Kidney epithelial cell (primary cell): Measurements from ENCODE around the gene SUSD2. TPM values are rescaled to one million over a fixed set of nuclear protein-coding genes. Genes with fewer than 3 reads are reported as not detected.

Source experiments
- DNase-seq: peaks from one replicate; pipeline ENCODE4 v3.0.0-alpha.2; 2010; ENCODE audit warnings: low read depth
- H3K27me3 ChIP-seq: 2 replicates; pipeline ENCODE4 v1.6.0; 2011; ENCODE audit warnings: low read length; ENCODE audit not compliant: control insufficient read depth, insufficient read depth
- H3K36me3 ChIP-seq: 2 replicates; pipeline ENCODE4 v1.5.1; 2011; ENCODE audit warnings: low read length; ENCODE audit not compliant: control insufficient read depth, insufficient read depth
- H3K4me3 ChIP-seq: 2 replicates; pipeline ENCODE4 v1.5.1; 2011; ENCODE audit warnings: low read depth, mild to moderate bottlenecking, control low read depth, low read length
- CTCF ChIP-seq: IDR thresholded peaks from 2 replicates; pipeline ENCODE4 v1.5.1; 2011; ENCODE audit warnings: mild to moderate bottlenecking, moderate library complexity, low read length, control low read depth, inconsistent platforms; ENCODE audit not compliant: insufficient read depth, poor library complexity, severe bottlenecking
- total RNA-seq: library from RNA; depleted of rRNA; stranded (reverse); fragments of >200 nt; gene quantifications from 2 replicates; pipeline ENCODE4 v1.2.3, GENCODE V29; 2015

The SUSD2 gene
- total RNA-seq, 1 donor from 2014 or later = 0.17 TPM

GRCh38 chr22:24231706-24232105 lies 50.4 kb downstream of the SUSD2 start:
- TF ChIP-seq CTCF = no peak
- DNase-seq = no peak
- no peak overlapping the region for H3K4me3 ChIP-seq
- H3K27me3 ChIP-seq = no peaks in the 10 kb centered on the region
- H3K36me3 ChIP-seq = no peaks in the 10 kb centered on the region

- Histone ChIP-seq H3K4me3 (no peak overlapping the region), H3K36me3 (no peaks in the 10 kb centered on the region), H3K27me3 (no peaks in the 10 kb centered on the region)
- no peak for TF ChIP-seq CTCF
- DNase-seq = no peak
Observed at GRCh38 chr22:24232124-24232523, 50.8 kb downstream of the SUSD2 start.

- Histone ChIP-seq H3K27me3 (no peaks in the 10 kb centered on the region), H3K36me3 (no peaks in the 10 kb centered on the region), H3K4me3 (no peak overlapping the region)
- TF ChIP-seq CTCF = no peak
- DNase-seq = no peak
Observed at GRCh38 chr22:24232725-24233124, 51.4 kb downstream of the SUSD2 start.

GRCh38 chr22:24233235-24233634 lies 51.9 kb downstream of the SUSD2 start:
- DNase-seq = no peak
- H3K36me3 ChIP-seq = no peaks in the 10 kb centered on the region
- no peak for TF ChIP-seq CTCF
- no peak overlapping the region for H3K4me3 ChIP-seq
- no peaks in the 10 kb centered on the region for H3K27me3 ChIP-seq

- Histone ChIP-seq H3K27me3 (no peaks in the 10 kb centered on the region), H3K4me3 (no peak overlapping the region), H3K36me3 (no peaks in the 10 kb centered on the region)
- no peak for TF ChIP-seq CTCF
- no peak for DNase-seq
Observed at GRCh38 chr22:24233816-24234215, 52.5 kb downstream of the SUSD2 start.

- no peak overlapping the region for H3K4me3 ChIP-seq
- no peak for DNase-seq
- H3K27me3 ChIP-seq = no peaks in the 10 kb centered on the region
- no peak for TF ChIP-seq CTCF
- H3K36me3 ChIP-seq = no peaks in the 10 kb centered on the region
Observed at GRCh38 chr22:24235315-24235714, 54.0 kb downstream of the SUSD2 start.
